ENCODE measurements around the gene FGF18.

FGF18 gene

GRCh38 chr5:171386861-171387344, 32.5 kb upstream of the FGF18 start:
- no peak for TF ChIP-seq CTCF (IDR thresholded peaks at IDR 0.05; ENCODE audit: extremely low read depth, missing control alignments)
- DNase-seq (ENCODE audit: low spot score), result no peak

- TF ChIP-seq CTCF (IDR thresholded peaks at IDR 0.05; ENCODE audit: extremely low read depth, missing control alignments), result no peak
Measured at GRCh38 chr5:171387345-171387969, 32.0 kb upstream of the FGF18 start, which contains the start of gene NPM1. Gene NPM1 (plus strand): TSS chr5:171387849. CDS start chr5:171387949, 100 bp downstream.

GRCh38 chr5:171387970-171388815, 31.3 kb upstream of the FGF18 start:
- TF ChIP-seq CTCF (IDR thresholded peaks at IDR 0.05; ENCODE audit: extremely low read depth, missing control alignments), result no peak
- DNase-seq (ENCODE audit: low spot score), result peak; percentile 76

More at GRCh38 chr5:171387345-171387969, 32.0 kb upstream of the FGF18 start, which contains the start of gene NPM1:
- DNase-seq (ENCODE audit: low spot score), result peak; percentile 98

- TF ChIP-seq CTCF (IDR thresholded peaks at IDR 0.05; ENCODE audit: extremely low read depth, missing control alignments), result no peak
- DNase-seq (ENCODE audit: low spot score), result no peak
Measured at GRCh38 chr5:171388816-171389168, 30.7 kb upstream of the FGF18 start.

- TF ChIP-seq CTCF (IDR thresholded peaks at IDR 0.05; ENCODE audit: extremely low read depth, missing control alignments), result no peak
- DNase-seq (ENCODE audit: low spot score), result no peak
Measured at GRCh38 chr5:171390883-171391677, 28.4 kb upstream of the FGF18 start.

- TF ChIP-seq CTCF (IDR thresholded peaks at IDR 0.05; ENCODE audit: extremely low read depth, missing control alignments), result no peak
- no peak for DNase-seq (ENCODE audit: low spot score)
Measured at GRCh38 chr5:171391996-171392577, 27.4 kb upstream of the FGF18 start.
